GM18870 (cell line): ENCODE data around the gene HAS3.
"Not testable (repeated sequence)": the region's sequence is repeated elsewhere in the genome, so short reads cannot be mapped to it uniquely, and the experiment has no call there.

Experiments used
- ATAC-seq: cut with Tn5 transposase; IDR thresholded peaks from one replicate; pipeline ENCODE4 v1.9.1; 2021; ENCODE audit warnings: moderate library complexity; ENCODE audit not compliant: unreplicated experiment

The HAS3 gene, protein sequence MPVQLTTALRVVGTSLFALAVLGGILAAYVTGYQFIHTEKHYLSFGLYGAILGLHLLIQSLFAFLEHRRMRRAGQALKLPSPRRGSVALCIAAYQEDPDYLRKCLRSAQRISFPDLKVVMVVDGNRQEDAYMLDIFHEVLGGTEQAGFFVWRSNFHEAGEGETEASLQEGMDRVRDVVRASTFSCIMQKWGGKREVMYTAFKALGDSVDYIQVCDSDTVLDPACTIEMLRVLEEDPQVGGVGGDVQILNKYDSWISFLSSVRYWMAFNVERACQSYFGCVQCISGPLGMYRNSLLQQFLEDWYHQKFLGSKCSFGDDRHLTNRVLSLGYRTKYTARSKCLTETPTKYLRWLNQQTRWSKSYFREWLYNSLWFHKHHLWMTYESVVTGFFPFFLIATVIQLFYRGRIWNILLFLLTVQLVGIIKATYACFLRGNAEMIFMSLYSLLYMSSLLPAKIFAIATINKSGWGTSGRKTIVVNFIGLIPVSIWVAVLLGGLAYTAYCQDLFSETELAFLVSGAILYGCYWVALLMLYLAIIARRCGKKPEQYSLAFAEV

GRCh38 chr16:69105501-69106361 is at the start of gene HAS3:
TSS of gene HAS3 (plus strand) at chr16:69105653. CDS start at chr16:69109396, 3,743 bp downstream.
- no peak for ATAC-seq

- no peak for ATAC-seq
Measured at GRCh38 chr16:69055980-69056379, 49.5 kb upstream of the HAS3 start.

- no peak for ATAC-seq
Measured at GRCh38 chr16:69056421-69056820, 49.0 kb upstream of the HAS3 start.

- ATAC-seq: no peak
Measured at GRCh38 chr16:69057400-69058378, 47.8 kb upstream of the HAS3 start.

DNA sequence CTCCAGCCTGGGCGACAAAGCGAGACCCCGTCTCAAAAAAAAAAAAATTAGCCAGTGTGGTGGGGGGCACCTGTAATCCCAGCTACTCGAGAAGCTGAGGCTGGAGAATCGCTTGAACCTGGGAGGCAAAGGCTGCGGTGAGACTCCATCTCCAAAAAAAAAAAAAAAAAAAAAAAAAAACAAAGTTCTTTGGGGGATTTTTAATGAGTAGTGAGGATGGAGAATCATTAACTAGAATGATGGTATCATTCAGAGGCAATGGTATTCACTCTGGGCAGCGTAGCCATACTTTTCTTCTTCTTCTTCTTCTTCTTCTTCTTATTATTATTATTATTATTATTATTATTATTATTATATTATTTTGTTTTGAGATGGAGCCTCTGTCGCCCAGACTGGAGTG is 42.0 kb upstream of the HAS3 start:
- ATAC-seq: not testable (repeated sequence)

GRCh38 chr16:69064124-69064763 is 41.2 kb upstream of the HAS3 start:
- ATAC-seq: no peak

- ATAC-seq: no peak
Measured at GRCh38 chr16:69064764-69065313, 40.6 kb upstream of the HAS3 start.

DNA sequence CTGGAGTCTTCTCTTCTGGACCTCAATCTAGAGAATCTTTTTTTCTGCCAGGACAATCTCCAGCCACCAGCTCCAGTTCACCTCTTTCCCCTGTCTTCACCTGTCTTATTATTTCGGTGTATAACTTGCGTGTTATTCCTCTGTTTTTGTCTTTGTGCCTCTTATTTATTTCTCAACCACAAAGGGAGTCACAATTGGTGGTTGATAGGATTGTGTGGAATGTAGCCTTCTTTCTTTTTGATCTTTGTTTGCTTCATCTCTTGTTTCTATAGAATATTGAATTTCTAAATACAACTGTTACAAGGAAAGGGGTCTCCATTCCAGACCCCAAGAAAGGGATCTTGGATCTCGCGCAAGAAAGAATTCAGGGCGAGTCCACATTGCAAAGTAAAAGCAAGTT is 35.9 kb upstream of the HAS3 start:
- ATAC-seq: no peak

GRCh38 chr16:69071036-69071435 is 34.4 kb upstream of the HAS3 start:
- ATAC-seq: no peak

- ATAC-seq: no peak
Measured at GRCh38 chr16:69072640-69072974, 32.8 kb upstream of the HAS3 start.

DNA sequence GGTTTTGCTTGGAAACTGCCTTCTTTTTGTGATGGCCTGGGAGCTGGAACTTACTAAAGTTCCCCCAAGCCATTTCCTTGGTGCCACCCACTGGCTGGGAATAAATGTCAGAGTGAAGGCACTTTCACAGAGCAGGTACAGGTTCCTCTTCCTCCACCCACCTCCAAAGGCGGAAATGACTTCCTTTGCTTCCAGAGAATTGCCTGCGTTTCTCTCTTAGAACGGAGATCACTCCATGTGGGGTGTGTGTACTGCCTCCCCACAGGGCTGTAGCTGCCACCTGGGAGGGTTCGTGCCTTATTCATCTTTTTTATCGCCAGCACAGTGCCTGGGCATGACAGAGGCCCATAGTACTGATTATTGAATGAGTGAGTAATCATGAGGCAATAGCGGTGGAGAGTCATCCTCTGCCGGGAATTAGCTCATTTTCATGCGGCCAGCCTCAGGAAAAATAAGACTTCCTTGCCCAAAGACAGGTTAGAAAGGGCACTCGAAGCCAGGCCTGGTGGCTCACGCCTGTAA is 32.2 kb upstream of the HAS3 start:
- no peak for ATAC-seq

DNA sequence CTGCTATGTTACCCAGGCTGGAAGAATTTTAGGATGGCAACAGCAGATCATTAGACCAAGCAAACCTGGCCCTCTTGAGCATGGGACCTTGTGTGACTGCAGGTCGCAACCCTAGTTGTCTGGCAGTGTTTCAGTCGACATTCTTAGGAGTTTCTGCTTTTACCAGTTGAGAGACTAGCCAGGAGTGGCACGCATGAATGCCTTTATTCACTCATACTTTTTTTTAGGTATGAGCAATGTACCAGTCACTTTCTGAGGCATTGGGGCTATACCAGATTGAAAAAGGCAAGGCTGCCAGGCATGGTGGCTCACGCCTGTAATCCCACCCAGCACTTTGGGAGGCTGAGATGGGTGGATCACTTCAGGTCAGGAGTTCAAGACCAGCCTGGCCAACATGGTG is 28.2 kb upstream of the HAS3 start:
- no peak for ATAC-seq

DNA sequence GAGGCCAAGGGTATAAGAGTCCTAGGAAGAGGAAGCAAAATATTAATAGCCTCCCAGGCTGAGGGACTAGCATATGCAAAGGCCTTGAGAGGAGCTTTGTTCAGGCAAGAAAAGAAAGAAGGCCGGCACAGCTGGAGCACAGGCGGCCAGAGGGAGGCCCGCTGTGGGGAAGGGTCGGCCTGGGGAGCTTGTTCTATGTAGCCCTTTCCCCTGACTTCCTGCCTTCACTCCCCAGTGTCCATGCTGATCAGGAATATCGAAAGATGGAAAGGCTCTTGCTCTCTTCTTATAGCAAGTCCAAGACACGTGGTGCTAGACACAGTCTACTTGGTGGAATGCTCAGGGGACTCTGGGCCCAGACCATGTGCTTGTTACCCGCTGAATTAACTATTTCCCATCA is 27.4 kb upstream of the HAS3 start:
- no peak for ATAC-seq

GRCh38 chr16:69079697-69080096 is 25.8 kb upstream of the HAS3 start:
- ATAC-seq: no peak

DNA sequence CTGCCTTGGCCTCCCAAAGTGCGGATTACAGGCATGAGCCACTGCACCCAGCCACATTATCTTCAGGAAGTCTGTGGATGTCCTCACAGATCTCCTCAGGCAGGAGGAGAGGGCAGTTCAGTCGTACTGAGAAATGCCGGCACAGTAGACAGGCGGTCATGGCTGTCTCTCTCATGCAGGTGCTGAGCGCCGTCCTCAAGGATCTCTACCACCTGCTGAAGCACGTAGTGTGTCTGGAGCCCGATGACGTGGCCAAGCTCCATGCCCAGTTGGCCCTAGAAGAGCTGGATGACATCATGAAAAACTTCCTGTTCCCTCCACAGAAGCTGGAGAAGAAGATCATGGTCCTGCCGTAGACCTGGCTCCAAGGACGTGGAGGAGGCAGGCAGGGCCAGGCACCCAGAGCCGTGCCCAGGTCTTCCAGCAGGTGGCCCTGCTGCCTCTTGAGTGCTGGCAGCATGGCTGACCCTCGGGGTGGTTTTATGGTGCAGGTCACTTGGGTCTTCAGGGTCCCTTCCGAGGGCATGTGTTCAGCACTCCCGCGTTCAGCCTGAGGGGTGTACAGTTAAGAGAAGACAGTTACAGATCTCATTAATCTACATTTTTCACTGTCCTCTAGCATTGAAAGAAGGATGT is 22.0 kb upstream of the HAS3 start:
- ATAC-seq: no peak

GRCh38 chr16:69084289-69084688 is 21.2 kb upstream of the HAS3 start:
- ATAC-seq: no peak

DNA sequence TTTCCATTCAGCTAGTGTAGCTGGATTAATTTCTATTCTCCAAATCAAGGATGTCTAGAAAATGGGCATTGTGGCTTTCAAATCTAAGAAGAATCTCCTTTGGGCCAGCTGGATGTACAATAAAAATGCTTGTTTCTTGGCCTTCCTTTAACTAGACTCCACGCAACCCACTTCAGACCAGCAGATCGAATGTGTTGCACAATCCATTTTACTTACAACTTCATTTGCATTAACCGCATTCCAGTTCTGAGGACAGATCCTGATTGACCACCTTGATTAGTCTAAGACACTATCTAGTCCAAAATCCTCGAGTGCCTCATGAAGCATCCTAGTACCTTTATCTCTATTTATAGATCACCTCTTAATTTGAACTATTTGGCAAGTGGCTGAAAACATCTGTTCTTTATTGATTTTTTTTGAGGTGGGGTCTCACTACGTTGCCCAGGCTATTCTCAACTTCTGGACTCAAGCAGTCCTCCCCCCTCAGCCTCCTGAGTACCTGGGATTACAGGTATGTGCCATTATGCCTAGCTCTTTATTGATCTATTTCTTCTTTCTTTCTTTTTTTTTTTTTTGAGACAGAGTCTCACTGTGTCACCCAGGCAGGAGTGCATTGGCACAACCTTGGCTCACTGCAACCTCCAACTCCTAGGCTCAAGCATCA is 20.3 kb upstream of the HAS3 start:
- no peak for ATAC-seq

- no peak for ATAC-seq
Measured at GRCh38 chr16:69087161-69087581, 18.3 kb upstream of the HAS3 start.

- ATAC-seq: no peak
Measured at GRCh38 chr16:69088684-69089083, 16.8 kb upstream of the HAS3 start.
